Measurements from ENCODE around the gene KRT17.
"Not testable (repeated sequence)": the region's sequence is repeated elsewhere in the genome, so short reads cannot be mapped to it uniquely, and the experiment has no call there.

Gene KRT17

GRCh38 chr17:41633556-41634199, 9.3 kb upstream of the KRT17 start:
- no peak for DNase-seq

DNA sequence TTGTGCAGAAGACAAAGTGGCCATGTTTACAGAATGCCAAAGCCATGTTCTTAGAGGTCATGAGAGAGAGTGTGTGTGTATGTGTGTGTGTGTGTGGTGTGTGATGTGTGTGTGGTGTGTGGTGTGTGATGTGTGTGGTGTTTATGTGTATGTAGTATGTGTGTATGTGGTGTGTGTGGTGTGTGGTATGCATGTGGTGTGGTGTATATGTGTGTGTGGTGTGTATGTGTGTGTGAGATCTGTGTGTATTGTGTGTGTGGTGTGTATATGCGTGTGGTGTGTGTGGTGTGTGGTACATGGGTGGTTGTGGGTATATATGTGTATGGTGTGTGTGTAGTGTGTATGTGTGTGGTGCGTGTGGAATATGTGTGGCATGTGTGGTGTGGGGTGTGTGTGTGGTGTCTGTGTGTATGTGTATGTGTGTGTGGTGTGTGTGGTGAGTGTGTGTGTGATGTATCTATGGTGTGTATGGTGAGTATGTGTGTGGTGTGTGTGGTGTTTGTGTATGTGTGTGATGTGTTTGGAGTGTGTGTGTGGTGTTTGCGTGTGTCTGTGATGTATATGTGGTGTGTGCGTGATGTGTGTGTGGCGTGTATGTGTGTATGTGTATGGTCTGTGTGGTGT, 8.2 kb upstream of the KRT17 start:
- no peak for DNase-seq

DNA sequence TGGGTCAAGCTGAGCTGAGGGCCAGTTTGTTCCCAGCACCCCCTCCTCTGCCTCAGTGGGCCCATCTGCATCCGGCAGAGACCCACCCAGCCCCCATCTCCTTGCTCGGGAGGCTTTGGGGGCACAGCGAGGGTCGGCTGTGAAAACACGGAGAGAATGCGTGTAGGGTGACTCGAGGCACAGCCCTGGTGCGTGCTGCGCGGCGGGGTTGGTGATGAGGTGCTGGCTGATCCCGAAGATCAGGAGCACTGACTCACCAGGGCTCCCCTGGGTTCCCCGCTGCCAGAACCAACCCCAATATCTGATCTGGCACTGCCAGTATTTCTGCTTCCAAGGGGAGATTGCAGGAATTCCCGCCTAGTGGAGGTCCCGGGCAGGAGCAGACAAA, 7.5 kb upstream of the KRT17 start:
- no peak for DNase-seq

DNA sequence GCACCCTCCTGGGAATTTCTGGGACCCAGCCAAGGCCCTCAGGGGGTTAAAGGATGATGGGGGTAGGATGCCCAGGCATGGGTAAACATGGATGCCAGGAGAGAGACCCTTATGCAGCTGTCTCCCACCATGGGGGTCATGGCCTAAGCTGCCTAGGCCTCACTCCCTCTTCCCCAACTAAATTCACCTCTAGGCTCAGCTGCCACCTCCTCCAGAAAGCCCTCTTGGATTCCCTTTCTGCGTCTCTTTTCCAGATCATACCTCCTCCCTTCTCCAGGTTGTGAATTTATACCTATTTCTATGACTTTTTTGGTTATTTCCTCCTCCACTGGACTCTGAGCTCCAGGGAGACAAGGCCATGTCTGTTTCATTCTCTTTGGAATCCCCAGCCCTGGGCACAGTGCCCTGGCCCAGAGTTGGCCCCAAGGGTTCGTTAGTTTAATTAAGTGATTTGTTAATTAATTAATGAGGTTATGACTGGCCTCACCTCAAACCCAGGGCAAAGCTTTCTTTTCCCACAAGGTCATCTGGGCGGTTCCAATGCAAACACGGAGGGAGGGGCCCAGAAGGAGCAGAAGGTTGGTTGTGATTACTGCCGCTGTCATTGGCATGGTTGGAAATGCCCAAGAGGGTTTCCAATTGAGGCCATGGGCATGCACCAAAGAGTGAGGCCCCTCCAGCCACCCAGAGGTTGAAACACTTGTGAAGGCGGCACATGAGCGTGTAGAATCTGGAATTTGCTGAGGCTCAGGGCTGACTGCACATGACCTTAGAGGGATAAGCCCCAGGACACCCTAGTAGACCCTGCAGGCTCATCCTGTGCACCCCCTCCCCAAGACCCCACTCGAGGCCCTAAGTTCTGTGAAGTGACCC, 6.9 kb upstream of the KRT17 start:
- no peak for DNase-seq

DNA sequence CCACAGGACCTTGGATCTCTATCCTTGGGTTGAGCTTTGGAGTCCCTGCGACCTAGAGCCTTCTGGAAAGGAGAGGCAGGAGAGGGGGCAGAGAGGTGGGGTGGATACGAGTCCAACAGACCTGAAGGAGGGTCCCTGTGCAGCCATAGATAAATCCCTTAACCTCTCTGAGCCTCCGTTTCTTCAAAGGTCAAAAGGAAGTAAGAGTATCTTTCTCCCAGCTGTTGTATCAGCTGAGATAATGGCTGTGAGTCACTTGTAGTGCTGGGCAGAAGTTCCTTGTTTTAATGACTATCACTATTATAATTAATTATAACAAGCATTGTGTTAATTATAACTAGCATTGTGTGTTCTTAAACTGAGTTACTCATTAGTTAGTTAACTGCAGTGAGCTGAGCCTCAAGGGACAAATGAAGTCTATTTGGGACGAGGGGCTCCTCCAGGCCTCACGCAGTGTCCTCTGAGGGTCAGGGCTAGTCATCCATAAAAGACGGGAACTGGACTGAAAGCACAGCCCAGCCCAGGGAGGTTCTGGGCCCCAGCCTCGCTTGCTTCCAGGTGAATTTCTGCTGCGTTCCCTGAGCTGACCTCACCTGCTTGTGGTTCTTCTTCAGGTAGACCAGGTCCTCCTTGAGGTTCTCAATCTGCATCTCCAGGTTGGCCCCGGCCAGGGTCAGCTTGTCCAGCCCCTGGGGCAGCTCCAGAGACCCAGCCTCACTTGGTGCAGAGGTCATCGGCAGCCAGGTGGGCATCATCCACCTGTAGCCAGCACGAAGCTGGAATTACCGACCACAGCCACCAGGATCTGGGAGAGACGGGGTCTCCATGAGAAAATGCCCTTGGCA, 5.7 kb upstream of the KRT17 start:
- DNase-seq, result no peak

GRCh38 chr17:41629316-41629715, 4.9 kb upstream of the KRT17 start:
- DNase-seq, result peak; percentile 14

DNA sequence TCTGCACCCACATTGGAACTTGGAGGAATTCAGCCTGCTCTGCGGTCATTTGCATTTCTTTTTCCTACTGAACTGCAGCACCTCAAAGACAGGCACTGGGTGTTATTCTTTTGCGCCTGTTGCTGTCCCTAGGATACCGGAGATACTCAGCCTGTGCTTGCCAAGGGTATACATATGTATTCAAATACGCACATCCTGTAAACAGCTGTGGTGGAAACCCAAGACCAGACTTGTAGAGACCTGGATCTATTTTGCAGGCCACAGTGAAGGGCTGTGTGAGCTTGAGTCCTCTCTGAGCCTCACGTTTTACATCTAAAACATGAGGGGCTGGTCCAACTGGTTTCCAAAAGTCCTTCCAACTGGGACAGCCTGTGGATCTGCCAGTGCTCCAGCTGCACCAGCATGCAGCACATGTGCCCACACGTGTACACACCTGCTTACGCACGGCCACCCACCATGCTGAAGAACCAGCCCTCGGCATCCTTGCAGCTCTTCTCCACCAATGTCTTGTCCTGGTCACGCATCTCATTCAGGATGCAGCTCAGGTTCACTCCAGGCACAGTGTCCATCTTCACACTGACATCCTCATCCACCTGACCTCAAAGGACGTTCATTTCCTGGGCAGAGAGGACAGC, 4.4 kb upstream of the KRT17 start:
- DNase-seq, result peak; percentile 18

GRCh38 chr17:41628073-41628370, 3.6 kb upstream of the KRT17 start:
- not testable (repeated sequence) for DNase-seq

GRCh38 chr17:41627316-41628072, 3.1 kb upstream of the KRT17 start:
- no peak for DNase-seq

DNA sequence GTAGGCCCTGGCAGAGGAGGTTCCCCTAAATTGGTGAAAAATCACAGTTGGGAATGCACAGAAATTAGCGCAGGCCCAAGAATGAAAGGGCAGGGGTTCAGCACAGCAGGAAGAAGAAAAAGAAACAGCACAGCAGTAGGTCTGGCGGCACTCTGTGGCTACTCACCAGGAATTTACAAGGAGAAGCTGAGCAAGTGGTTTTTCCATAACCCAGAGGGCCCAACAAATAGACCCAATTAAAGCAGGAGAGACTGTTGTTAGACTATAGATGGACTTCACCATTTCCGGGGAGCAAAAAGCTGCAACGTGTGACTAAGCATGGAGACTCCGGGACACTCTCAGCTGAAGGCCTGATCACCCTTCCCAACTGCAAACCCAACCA, 2.5 kb upstream of the KRT17 start:
- not testable (repeated sequence) for DNase-seq

DNA sequence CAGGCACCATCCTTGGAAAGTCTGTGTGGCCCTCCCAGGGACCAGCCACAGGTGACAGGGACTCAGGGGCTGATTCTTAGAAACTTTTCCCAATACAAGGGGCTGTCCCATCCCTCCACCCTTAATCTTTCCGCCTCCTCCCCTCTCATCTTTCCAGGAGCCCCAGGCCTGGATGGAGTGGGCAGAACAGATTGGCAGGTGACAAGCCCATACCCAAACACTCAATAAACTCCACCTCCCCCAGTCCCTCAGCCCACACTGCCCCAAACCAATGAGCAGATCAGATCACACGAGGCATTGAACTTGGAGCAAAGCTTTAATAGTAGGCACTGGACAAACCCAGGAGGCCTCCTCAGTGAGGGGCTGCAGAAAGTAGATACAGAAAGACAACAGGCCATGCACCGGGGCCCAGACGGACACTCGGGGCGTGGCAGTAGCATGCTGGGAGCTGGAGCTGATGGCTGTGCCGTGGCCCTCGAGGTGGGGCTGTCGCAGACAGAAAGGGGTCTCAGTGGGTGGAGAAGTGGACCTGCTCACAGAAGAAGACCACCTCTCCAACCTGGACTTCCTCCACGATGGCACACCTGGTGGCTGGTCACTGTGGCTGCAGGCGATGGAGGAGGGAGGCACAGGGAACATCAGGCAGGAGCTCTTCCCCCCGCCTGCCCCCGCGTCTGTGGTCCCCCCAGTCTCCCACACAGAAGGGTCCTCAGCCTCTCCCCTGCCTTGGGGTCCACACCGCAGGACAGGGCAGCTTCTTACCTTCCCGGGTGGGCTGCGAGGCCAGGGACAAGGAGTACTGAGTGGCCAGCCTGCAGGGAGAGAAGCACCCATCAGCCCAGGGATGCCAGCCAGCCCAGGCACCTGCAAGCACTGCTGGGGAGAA, 1.9 kb upstream of the KRT17 start:
- DNase-seq, result not testable (repeated sequence)

GRCh38 chr17:41625602-41626001, 1.2 kb upstream of the KRT17 start:
- peak; percentile 54 for DNase-seq

- DNase-seq, result not testable (repeated sequence)
Observed at GRCh38 chr17:41623184-41623861, 1.1 kb downstream of the KRT17 start.

DNA sequence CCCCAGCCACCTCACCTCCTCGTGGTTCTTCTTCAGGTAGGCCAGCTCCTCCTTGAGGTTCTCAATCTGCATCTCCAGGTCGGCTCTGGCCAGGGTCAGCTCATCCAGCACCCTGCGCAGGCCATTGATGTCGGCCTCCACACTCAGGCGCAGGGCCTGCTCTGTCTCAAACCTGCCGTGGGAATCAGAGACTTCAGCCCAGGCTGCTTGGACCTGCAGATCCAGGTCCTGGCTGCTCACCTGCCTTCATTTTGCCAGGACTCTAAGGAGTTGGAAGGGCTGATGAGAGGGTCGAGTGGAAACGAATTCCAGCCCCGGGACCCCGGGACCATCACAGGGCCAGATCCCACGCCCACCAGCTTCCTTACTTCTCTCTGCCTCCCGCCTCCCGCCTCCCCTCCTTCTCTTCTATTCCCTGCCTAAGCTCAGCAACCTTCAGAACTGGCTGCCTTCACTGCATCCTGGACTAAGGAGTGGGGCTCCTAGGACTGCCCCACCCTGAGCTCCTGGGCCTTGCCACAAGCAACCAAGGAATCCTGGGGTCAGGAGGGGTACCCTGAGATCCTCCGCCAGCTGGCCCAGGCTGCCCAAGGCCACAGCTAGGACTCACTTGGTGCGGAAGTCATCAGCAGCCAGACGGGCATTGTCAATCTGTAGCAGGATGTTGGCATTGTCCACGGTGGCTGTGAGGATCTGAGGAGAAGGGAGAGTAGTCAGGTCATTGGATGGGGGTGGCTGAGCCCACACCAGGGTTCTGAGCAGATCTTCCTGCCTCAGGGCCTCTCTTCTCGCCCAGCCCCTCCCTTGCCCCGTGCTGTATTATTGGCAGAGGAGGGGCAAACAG, 1.8 kb downstream of the KRT17 start:
- not testable (repeated sequence) for DNase-seq

DNA sequence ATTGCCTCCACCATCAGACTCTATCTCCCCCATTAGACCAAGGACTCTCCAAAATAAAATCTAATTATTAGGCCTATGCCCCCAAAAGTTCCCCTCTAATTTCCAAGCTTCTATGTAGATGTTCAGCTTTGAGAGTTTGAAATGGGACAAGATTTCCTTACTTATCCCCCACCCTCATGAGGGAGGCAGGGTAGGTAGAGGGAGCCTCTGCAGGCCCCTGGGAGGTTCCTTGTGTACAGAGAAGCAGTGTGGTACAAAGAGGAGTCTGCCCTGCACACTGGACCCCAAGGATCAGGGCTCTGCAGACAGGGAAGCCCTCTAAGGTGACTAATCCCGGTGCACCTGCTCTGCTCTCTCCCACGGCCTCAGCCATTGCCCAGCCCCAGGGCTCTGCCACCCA, 2.5 kb downstream of the KRT17 start:
- DNase-seq, result no peak

DNA sequence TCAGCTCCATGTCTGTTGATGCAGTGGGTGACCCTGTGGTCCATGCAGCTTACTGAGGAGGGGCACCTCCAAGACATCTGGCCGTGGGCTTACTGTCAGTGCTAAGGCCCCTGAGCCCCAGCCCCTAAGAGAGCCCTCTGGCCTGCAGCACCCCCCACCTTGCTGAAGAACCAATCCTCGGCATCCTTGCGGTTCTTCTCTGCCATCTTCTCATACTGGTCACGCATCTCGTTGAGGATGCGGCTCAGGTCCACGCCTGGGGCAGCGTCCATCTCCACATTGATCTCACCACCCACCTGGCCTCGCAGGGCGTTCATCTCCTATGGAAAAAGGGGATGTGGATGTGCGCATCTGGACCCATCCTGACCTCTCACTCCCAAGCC, 2.9 kb downstream of the KRT17 start:
- DNase-seq, result not testable (repeated sequence)

DNA sequence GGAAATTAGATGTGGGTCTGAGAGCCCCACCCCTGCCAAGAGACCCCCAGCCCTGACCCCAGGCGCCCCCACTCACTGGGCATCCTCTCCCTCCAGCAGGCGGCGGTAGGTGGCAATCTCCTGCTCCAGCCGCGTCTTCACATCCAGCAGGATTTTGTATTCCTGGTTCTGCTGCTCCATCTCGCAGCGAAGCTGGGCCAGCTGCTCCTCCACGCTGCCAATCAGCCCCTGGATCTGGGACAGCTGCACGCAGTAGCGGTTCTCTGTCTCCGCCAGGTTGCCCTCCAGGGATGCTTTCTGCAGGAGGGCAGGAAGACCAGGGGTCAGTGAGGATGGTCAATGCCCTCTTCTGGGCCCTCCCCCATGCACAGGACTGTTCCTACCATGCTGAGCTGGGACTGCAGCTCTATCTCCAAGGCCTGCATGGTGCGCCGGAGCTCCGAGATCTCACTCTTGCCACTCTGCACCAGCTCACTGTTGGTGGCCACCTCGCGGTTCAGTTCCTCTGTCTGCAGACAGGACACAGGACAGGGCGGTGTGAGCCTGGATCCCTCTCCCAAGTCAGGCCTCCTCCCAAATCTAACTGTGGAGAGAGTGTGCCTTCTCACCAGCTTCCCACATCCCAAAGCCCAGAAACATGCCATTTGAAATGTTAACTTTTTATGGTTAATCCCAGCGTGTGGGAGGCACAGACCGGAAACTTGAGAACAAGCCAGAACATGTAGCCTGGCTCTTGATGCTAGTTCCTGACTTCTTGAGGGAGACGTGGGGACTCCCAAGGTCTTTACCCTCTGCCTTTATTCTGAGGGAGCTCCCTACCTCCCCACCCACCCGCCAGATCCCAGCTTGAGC, 3.6 kb downstream of the KRT17 start:
- no peak for DNase-seq

- DNase-seq, result not testable (repeated sequence)
Observed at GRCh38 chr17:41619927-41620582, 4.3 kb downstream of the KRT17 start.
